SK-N-SH (cell line): ENCODE results near the gene AADACL4. TPM values are rescaled to one million over a fixed set of nuclear protein-coding genes. Genes with fewer than 3 reads are reported as not detected.

Experiments used
- CTCF ChIA-PET: fragments of 300-600, 350-600 bp; formaldehyde crosslinking; extraction: SDS; loops from one replicate; lab custom pipeline; 2021; lab: Yijun Ruan, JAX
- POLR2A ChIA-PET: fragments of 350-600 bp; sonication (Branson Sonifier 250); formaldehyde crosslinking; extraction: SDS; loops from one replicate; lab custom pipeline; 2020; ENCODE audit warnings: antibody characterized with exemption, inconsistent platforms; lab: Yijun Ruan, JAX
- DNase-seq: peaks from one replicate; pipeline ENCODE4 v3.0.0; 2012
- H2AFZ ChIP-seq: fragments of 200-600 bp; sonication (generic); 2 replicates; pipeline ENCODE4 v1.8.1; 2016; ENCODE audit warnings: antibody characterized with exemption, mild to moderate bottlenecking, low read depth
- H3F3A ChIP-seq: fragments of 200-600 bp; sonication (generic); replicated peaks from 2 replicates; pipeline ENCODE3; 2016; ENCODE audit warnings: antibody characterized with exemption, mild to moderate bottlenecking; ENCODE audit not compliant: insufficient read depth
- H3K27ac ChIP-seq, 2 experiments: fragments of 200-500 bp in 1 of 2; fragments of 200-600 bp in 1 of 2; sonication (Bioruptor generic) in 1 of 2; sonication (generic), shearing (Covaris generic) in 1 of 2; 2 replicates each; pipeline versions ENCODE4 v1.5.1 to v1.6.1; 2014 to 2016; ENCODE audit warnings: low read depth in 2 of 2, inconsistent platforms in 1 of 2, low read length in 1 of 2, mild to moderate bottlenecking in 1 of 2, mixed read lengths in 1 of 2
- H3K27me3 ChIP-seq: fragments of 200-600 bp; sonication (generic), shearing (Covaris generic); 2 replicates; pipeline ENCODE4 v1.6.1; 2016; ENCODE audit warnings: mixed run types; ENCODE audit not compliant: insufficient read depth
- H3K36me3 ChIP-seq, 2 experiments: fragments of 200-500 bp in 1 of 2; fragments of 200-600 bp in 1 of 2; sonication (Bioruptor generic) in 1 of 2; sonication (generic) in 1 of 2; replicated peaks in 1 of 2; 2 replicates each; pipeline versions ENCODE3 to v1.5.1; 2014 to 2016; ENCODE audit warnings: low read length in 1 of 2, mild to moderate bottlenecking in 1 of 2; ENCODE audit not compliant: insufficient read depth in 2 of 2, control insufficient read depth in 1 of 2
- H3K4me1 ChIP-seq, 2 experiments: fragments of 200-500 bp in 1 of 2; fragments of 200-600 bp in 1 of 2; sonication (Bioruptor generic) in 1 of 2; sonication (generic), shearing (Covaris generic) in 1 of 2; 2 replicates each; pipeline versions ENCODE4 v1.5.1 to v1.6.1; 2014 to 2016; ENCODE audit warnings: low read depth in 1 of 2, low read length in 1 of 2, mixed run types in 1 of 2; ENCODE audit not compliant: insufficient read depth in 2 of 2, control insufficient read depth in 1 of 2
- H3K4me2 ChIP-seq: fragments of 200-600 bp; sonication (generic), shearing (Covaris generic); 2 replicates; pipeline ENCODE4 v1.6.1; 2017; ENCODE audit warnings: mixed run types
- H3K4me3 ChIP-seq, 2 experiments: fragments of 200-500 bp in 1 of 2; fragments of 200-600 bp in 1 of 2; sonication (Bioruptor generic) in 1 of 2; sonication (generic), shearing (Covaris generic) in 1 of 2; 2 replicates each; pipeline versions ENCODE4 v1.5.1 to v1.8.1; 2014 to 2016; ENCODE audit warnings: low read depth in 2 of 2, inconsistent platforms in 1 of 2, low read length in 1 of 2, mild to moderate bottlenecking in 1 of 2, mixed read lengths in 1 of 2, moderate library complexity in 1 of 2
- H3K79me2 ChIP-seq: fragments of 200-600 bp; sonication (generic); 2 replicates; pipeline ENCODE4 v1.8.1; 2017; ENCODE audit warnings: mild to moderate bottlenecking; ENCODE audit not compliant: insufficient read depth
- H3K9ac ChIP-seq: fragments of 200-600 bp; sonication (generic); 2 replicates; pipeline ENCODE4 v1.6.1; 2017; ENCODE audit warnings: mixed run types
- H3K9me2 ChIP-seq: fragments of 200-600 bp; sonication (generic); 2 replicates; pipeline ENCODE4 v1.6.1; 2017; ENCODE audit warnings: mixed run types
- H3K9me3 ChIP-seq: fragments of 200-600 bp; sonication (generic); 2 replicates; pipeline ENCODE4 v1.6.1; 2017; ENCODE audit warnings: mixed run types, mild to moderate bottlenecking, moderate library complexity
- H4K20me1 ChIP-seq: fragments of 200-600 bp; sonication (generic); 2 replicates; pipeline ENCODE4 v1.6.1; 2017; ENCODE audit warnings: mild to moderate bottlenecking, mixed run types; ENCODE audit not compliant: insufficient read depth
- CHD2 ChIP-seq: fragments of 150-350 bp; IDR thresholded peaks from 2 replicates; pipeline ENCODE4 v1.6.1; 2018; ENCODE audit warnings: low read length; ENCODE audit not compliant: partially characterized antibody
- ELF1 ChIP-seq: IDR thresholded peaks from 2 replicates; pipeline ENCODE4 v1.4.0; 2012
- EP300 ChIP-seq, 2 experiments: IDR thresholded peaks; 2 replicates each; pipeline versions ENCODE4 v1.4.0 to v1.6.1; 2012; ENCODE audit warnings: borderline replicate concordance in 1 of 2, low read depth in 1 of 2, low read length in 1 of 2
- FOSL2 ChIP-seq: IDR thresholded peaks from 2 replicates; pipeline ENCODE4 v1.4.0; 2012; ENCODE audit warnings: low read depth, mild to moderate bottlenecking, moderate library complexity, borderline replicate concordance
- GATA2 ChIP-seq: sonication (generic); formaldehyde crosslinking; IDR thresholded peaks from 2 replicates; pipeline ENCODE4 v1.5.0; 2020; ENCODE audit warnings: mild to moderate bottlenecking, missing genetic modification reagents
- NFIC ChIP-seq: IDR thresholded peaks from 2 replicates; pipeline ENCODE4 v1.4.0; 2012; ENCODE audit warnings: borderline replicate concordance
- NRF1 ChIP-seq: IDR thresholded peaks from 2 replicates; pipeline ENCODE4 v1.6.1; 2012; ENCODE audit warnings: low read depth, mild to moderate bottlenecking, low read length
- POLR2AphosphoS5 ChIP-seq: IDR thresholded peaks from 2 replicates; pipeline ENCODE4 v1.6.1; 2012; ENCODE audit warnings: low read depth, low read length
- RAD21 ChIP-seq: IDR thresholded peaks from 2 replicates; pipeline ENCODE4 v1.6.1; 2012; ENCODE audit warnings: mild to moderate bottlenecking, low read length
- SIN3A ChIP-seq: IDR thresholded peaks from 2 replicates; pipeline ENCODE4 v1.6.1; 2012; ENCODE audit warnings: low read depth, mild to moderate bottlenecking, low read length, moderate library complexity, borderline replicate concordance
- TCF12 ChIP-seq: IDR thresholded peaks from 2 replicates; pipeline ENCODE4 v1.4.0; 2012
- WGBS: methylation state at CpG from one replicate; pipeline ENCODE4 v1.1.6; 2017; ENCODE audit warnings: low lambda C conversion rate; 5-methylcytosine and 5-hydroxymethylcytosine counted together
- polyA plus RNA-seq, 3 experiments: library from polyadenylated mRNA; depleted of rRNA; stranded (reverse); fragments of >200 nt; gene quantifications; 2 replicates each; pipeline ENCODE4 v1.2.3, GENCODE V29; 2012
- TF ChIP-seq, protein P1 (sequence below): IDR thresholded peaks from 2 replicates; pipeline ENCODE4 v1.4.0; 2012; ENCODE audit warnings: low read depth, borderline replicate concordance
- TF ChIP-seq, protein P2 (sequence below): fragments of 150-350 bp; IDR thresholded peaks from 2 replicates; pipeline ENCODE4 v1.6.1; 2016; ENCODE audit warnings: mild to moderate bottlenecking, low read depth, low read length
- TF ChIP-seq, protein P3 (sequence below): fragments of 200-600 bp; sonication (generic); IDR thresholded peaks from 2 replicates; pipeline ENCODE4 v1.6.1; 2017; ENCODE audit warnings: antibody characterized with exemption, mild to moderate bottlenecking, moderate library complexity
- TF ChIP-seq, protein P4 (sequence below): IDR thresholded peaks from 2 replicates; pipeline ENCODE4 v1.6.1; 2012; ENCODE audit warnings: mild to moderate bottlenecking, low read depth, low read length, moderate library complexity
- TF ChIP-seq, protein P5 (sequence below): IDR thresholded peaks from 2 replicates; pipeline ENCODE4 v1.4.0; 2012; ENCODE audit warnings: low read depth

AADACL4 gene
- polyA plus RNA-seq, 1 of the 3 experiments (the other 2 are of a cell fraction), result 0.59 TPM

DNA sequence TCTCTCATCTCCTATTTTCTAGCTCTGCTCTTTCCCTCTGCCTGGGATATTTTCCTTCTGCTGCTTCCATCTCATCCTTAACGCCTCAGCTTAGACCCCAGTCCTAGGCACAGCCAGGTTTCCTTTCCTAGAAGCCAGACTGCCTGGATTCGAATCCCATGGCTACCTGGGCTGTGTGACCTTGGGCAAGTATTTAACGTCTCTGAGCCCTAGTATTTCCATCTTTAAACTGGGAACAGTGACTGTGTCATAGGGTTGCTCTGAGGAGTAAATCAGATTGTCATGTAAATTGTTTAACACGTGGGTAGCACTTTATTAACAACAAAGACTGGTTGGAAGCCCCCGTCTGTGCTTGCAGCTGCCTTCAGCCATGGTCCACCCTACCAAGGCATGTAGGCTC is 44.2 kb upstream of the AADACL4 start:
- WGBS, result 83% methylated on average over 4 of the region's 5 CpGs
- Histone ChIP-seq H2AFZ (no peak overlapping the region), H3K4me1 (peaks cover 42 to 79% of the 10 kb centered on the region in 2 experiments), H3K79me2 (no peaks in the 10 kb centered on the region), H3K9me3 (no peaks in the 10 kb centered on the region), H3F3A (peaks cover 13% of the 10 kb centered on the region), H3K27ac (no peak overlapping the region; a peak in 1 of 4 replicates), H3K4me3 (no peak overlapping the region), H4K20me1 (no peaks in the 10 kb centered on the region), H3K9me2 (no peaks in the 10 kb centered on the region), H3K9ac (no peak overlapping the region), H3K27me3 (no peaks in the 10 kb centered on the region), H3K4me2 (no peak overlapping the region), H3K36me3 (no peaks in the 10 kb centered on the region)
- CTCF ChIA-PET, result interaction anchor here (1.1 kb wide), 1 partner anchor 19 kb away, joined by 3 read pairs; no protein-coding TSS in a partner anchor
- POLR2A ChIA-PET, result no interaction called here
- DNase-seq, result no peak
- TF ChIP-seq, protein P1, sequence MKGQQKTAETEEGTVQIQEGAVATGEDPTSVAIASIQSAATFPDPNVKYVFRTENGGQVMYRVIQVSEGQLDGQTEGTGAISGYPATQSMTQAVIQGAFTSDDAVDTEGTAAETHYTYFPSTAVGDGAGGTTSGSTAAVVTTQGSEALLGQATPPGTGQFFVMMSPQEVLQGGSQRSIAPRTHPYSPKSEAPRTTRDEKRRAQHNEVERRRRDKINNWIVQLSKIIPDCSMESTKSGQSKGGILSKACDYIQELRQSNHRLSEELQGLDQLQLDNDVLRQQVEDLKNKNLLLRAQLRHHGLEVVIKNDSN, result no peak
- TF ChIP-seq FOSL2, result no peak
- TF ChIP-seq SIN3A, result no peak
- no peak for TF ChIP-seq TCF12
- no peak for TF ChIP-seq NRF1
- TF ChIP-seq CHD2, result no peak
- TF ChIP-seq, protein P2, sequence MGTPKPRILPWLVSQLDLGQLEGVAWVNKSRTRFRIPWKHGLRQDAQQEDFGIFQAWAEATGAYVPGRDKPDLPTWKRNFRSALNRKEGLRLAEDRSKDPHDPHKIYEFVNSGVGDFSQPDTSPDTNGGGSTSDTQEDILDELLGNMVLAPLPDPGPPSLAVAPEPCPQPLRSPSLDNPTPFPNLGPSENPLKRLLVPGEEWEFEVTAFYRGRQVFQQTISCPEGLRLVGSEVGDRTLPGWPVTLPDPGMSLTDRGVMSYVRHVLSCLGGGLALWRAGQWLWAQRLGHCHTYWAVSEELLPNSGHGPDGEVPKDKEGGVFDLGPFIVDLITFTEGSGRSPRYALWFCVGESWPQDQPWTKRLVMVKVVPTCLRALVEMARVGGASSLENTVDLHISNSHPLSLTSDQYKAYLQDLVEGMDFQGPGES, result no peak
- TF ChIP-seq, protein P3, sequence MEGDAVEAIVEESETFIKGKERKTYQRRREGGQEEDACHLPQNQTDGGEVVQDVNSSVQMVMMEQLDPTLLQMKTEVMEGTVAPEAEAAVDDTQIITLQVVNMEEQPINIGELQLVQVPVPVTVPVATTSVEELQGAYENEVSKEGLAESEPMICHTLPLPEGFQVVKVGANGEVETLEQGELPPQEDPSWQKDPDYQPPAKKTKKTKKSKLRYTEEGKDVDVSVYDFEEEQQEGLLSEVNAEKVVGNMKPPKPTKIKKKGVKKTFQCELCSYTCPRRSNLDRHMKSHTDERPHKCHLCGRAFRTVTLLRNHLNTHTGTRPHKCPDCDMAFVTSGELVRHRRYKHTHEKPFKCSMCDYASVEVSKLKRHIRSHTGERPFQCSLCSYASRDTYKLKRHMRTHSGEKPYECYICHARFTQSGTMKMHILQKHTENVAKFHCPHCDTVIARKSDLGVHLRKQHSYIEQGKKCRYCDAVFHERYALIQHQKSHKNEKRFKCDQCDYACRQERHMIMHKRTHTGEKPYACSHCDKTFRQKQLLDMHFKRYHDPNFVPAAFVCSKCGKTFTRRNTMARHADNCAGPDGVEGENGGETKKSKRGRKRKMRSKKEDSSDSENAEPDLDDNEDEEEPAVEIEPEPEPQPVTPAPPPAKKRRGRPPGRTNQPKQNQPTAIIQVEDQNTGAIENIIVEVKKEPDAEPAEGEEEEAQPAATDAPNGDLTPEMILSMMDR, result no peak
- no peak for TF ChIP-seq EP300 (IDR thresholded peaks at IDR 0.05; ENCODE audit: borderline replicate concordance in 1 of 2, low read depth in 1 of 2, low read length in 1 of 2)
- no peak for TF ChIP-seq POLR2AphosphoS5
- no peak for TF ChIP-seq NFIC
- no peak for TF ChIP-seq GATA2 (CRISPR knock-in tag)
- no peak for TF ChIP-seq ELF1
- TF ChIP-seq, protein P4, sequence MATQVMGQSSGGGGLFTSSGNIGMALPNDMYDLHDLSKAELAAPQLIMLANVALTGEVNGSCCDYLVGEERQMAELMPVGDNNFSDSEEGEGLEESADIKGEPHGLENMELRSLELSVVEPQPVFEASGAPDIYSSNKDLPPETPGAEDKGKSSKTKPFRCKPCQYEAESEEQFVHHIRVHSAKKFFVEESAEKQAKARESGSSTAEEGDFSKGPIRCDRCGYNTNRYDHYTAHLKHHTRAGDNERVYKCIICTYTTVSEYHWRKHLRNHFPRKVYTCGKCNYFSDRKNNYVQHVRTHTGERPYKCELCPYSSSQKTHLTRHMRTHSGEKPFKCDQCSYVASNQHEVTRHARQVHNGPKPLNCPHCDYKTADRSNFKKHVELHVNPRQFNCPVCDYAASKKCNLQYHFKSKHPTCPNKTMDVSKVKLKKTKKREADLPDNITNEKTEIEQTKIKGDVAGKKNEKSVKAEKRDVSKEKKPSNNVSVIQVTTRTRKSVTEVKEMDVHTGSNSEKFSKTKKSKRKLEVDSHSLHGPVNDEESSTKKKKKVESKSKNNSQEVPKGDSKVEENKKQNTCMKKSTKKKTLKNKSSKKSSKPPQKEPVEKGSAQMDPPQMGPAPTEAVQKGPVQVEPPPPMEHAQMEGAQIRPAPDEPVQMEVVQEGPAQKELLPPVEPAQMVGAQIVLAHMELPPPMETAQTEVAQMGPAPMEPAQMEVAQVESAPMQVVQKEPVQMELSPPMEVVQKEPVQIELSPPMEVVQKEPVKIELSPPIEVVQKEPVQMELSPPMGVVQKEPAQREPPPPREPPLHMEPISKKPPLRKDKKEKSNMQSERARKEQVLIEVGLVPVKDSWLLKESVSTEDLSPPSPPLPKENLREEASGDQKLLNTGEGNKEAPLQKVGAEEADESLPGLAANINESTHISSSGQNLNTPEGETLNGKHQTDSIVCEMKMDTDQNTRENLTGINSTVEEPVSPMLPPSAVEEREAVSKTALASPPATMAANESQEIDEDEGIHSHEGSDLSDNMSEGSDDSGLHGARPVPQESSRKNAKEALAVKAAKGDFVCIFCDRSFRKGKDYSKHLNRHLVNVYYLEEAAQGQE, result no peak
- TF ChIP-seq, protein P5, sequence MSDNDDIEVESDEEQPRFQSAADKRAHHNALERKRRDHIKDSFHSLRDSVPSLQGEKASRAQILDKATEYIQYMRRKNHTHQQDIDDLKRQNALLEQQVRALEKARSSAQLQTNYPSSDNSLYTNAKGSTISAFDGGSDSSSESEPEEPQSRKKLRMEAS, result no peak
- TF ChIP-seq RAD21, result no peak
